Lower leg skin (tissue), 4 donors: ENCODE results near the gene DENND5A. TPM values are rescaled to one million over a fixed set of nuclear protein-coding genes. Genes with fewer than 3 reads are reported as not detected.
"Not testable (repeated sequence)": the region's sequence is repeated elsewhere in the genome, so short reads cannot be mapped to it uniquely, and the experiment has no call there.

Experiments
- DNase-seq, 2 donors: peaks; one replicate each; pipeline ENCODE4 v3.0.0-alpha.2; 2019; ENCODE audit warnings: low spot score in 2 of 2
- H3K4me3 ChIP-seq: fragments of 200-600 bp; sonication (generic); 2 replicates; pipeline ENCODE4 v1.5.1; 2017; ENCODE audit warnings: mild to moderate bottlenecking, low read depth; ENCODE audit not compliant: poor library complexity, severe bottlenecking
- CTCF ChIP-seq, 3 donors: fragments of 450-650 bp; IDR thresholded peaks; one replicate each; pipeline ENCODE4 v1.5.1; 2016; ENCODE audit warnings: antibody characterized with exemption in 3 of 3, mild to moderate bottlenecking in 3 of 3, moderate library complexity in 2 of 3
- POLR2A ChIP-seq, 2 donors: fragments of 450-650 bp; IDR thresholded peaks; one replicate each; pipeline ENCODE4 v1.6.1; 2016 to 2017; ENCODE audit warnings: antibody characterized with exemption in 2 of 2, mild to moderate bottlenecking in 1 of 2, moderate library complexity in 1 of 2
- WGBS, 2 donors: methylation state at CpG; one replicate each; pipeline ENCODE4 v1.1.5; 2018; 5-methylcytosine and 5-hydroxymethylcytosine counted together
- intact Hi-C: fragments of 100-400 bp; cut with DNase I; formaldehyde crosslinking; loops from one replicate; pipeline ENCODE4 v1.15.0; 2023; ENCODE audit warnings: low total_unique reads
- total RNA-seq, 4 donors: library from RNA; depleted of rRNA; stranded (reverse); fragments of >200 nt; gene quantifications; one replicate each; pipeline ENCODE4 v1.1.0, GENCODE V29; 2016

The DENND5A gene
- total RNA-seq, 4 donors from 2014 or later: 21.2 to 34.1 (median 28.7) TPM

GRCh38 chr11:9249252-9249651 is 15.9 kb downstream of the DENND5A start:
- intact Hi-C loops: no loop called here
- no peak for DNase-seq
- H3K4me3 ChIP-seq: no peak overlapping the region
- 89 to 93% methylated on average over 7 of the region's 7 CpGs for WGBS, 2 donors
- TF ChIP-seq CTCF (IDR thresholded peaks at IDR 0.05) (no peak), POLR2A (IDR thresholded peaks at IDR 0.05) (no peak)

DNA sequence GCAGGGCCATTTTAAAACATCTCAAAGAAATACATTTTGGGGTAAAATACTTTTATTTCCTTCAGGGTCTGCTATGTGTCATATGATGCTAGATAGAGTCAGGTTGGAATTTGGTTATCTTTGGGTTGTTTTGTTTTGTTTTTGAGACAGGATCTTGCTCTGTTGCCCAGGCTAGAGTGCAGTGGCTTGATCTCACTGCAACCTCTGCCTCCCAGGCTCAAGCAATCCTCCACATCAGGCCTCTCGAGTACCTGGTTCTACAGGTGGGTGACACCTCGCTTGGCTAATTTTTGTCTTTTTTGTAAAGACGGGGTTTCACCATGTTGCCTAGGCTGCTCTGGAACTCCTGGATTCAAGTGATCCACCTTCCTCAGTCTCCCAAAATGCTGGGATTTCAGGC is 17.3 kb downstream of the DENND5A start:
- WGBS, 2 donors: 95 to 97% methylated on average over 3 of the region's 3 CpGs
- TF ChIP-seq CTCF (IDR thresholded peaks at IDR 0.05): no peak
- intact Hi-C loops: no loop called here
- DNase-seq: no peak
- no peak overlapping the region for H3K4me3 ChIP-seq

DNA sequence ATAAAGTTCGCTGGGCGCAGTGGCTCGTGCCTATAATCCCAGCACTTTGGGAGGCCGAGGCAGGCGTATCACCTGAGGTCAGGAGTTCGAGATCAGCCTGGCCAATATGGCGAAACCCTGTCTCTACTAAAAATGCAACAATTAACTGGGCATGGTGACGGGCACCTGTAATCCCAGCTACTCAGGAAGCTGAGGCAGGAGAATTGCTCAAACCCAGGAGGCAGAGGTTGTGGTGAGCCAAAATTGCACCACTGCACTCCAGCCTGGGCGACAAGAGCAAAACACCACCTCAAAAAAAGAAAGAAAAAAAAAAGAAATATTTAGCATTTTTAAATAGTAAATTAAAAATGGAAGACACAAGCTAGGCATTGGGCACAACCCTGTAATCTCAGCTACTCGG is 28.9 kb downstream of the DENND5A start:
- DNase-seq, intact Hi-C loops, H3K4me3 ChIP-seq: not testable (repeated sequence)
- WGBS, 2 donors: 93 to 94% methylated on average over 10 of the region's 10 CpGs

DNA sequence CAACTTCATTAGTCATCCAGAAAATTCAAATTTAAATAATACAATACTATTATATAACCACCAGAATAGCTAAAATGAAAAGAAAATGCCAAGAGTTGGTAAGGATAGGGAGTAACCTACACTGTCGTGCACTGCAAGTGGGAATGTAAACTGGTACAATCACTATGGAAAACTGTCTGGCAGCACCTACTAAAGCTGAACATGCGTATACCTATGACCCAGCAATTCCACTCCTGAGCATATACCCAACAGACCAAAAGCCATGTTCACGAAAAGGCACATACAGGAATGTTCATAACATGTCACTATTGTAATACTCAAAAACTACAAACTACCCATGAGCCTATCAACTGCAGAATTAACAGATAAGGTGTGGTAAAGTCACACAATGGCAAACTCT is 32.7 kb downstream of the DENND5A start:
- TF ChIP-seq POLR2A (IDR thresholded peaks at IDR 0.05): no peak
- TF ChIP-seq CTCF (IDR thresholded peaks at IDR 0.05): no peak
- intact Hi-C loops: no loop called here
- H3K4me3 ChIP-seq: no peak overlapping the region
- DNase-seq: no peak
- WGBS, 2 donors: 74 to 90% methylated on average over 3 of the region's 3 CpGs

GRCh38 chr11:9231848-9232177 is 33.3 kb downstream of the DENND5A start:
- TF ChIP-seq POLR2A (IDR thresholded peaks at IDR 0.05) (no peak), CTCF (IDR thresholded peaks at IDR 0.05) (no peak)
- intact Hi-C loops: no loop called here
- no peak for DNase-seq
- 10 to 14% methylated on average over 1 of the region's 1 CpG for WGBS, 2 donors
- no peak overlapping the region for H3K4me3 ChIP-seq

DNA sequence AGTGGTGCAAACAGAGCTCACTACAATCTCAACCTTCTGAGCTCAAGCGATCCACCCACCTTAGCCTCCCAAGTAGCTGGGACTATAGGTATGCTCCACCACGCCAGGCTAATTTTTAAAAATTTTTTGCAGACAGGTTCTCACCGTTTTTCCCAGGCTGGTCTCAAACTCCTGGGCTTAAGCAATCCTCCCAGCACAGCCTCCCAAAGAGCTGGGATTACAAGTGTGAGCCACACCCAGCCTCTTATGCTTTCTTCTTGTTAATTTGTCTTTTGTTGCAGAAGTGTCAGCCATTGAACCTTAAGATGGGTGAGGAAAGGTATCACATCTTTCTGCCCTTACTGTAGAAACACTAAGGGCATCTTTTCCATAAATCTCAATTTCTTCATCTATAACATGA is 34.9 kb downstream of the DENND5A start:
- 84 to 90% methylated on average over 3 of the region's 3 CpGs for WGBS, 2 donors
- intact Hi-C loops: no loop called here

More for the DNA sequence above, 34.9 kb downstream of the DENND5A start:
- DNase-seq: no peak
- TF ChIP-seq CTCF (IDR thresholded peaks at IDR 0.05): no peak
- no peak for TF ChIP-seq POLR2A (IDR thresholded peaks at IDR 0.05)
- H3K4me3 ChIP-seq: no peak overlapping the region
